ENCODE results near the gene ASXL1.

ASXL1 gene

GRCh38 chr20:32474009-32474716 lies 116.0 kb downstream of the ASXL1 start:
- no peak for TF ChIP-seq CTCF (IDR thresholded peaks at IDR 0.05; ENCODE audit: low read depth, low read length, missing control alignments)
- DNase-seq (ENCODE audit: low read depth), result no peak
- no peak overlapping the region for H3K4me3 ChIP-seq (ENCODE audit: low read depth, low read length)

GRCh38 chr20:32474717-32474966 lies 116.5 kb downstream of the ASXL1 start:
- no peak overlapping the region for H3K4me3 ChIP-seq (ENCODE audit: low read depth, low read length)

GRCh38 chr20:32474967-32475811 lies 117.1 kb downstream of the ASXL1 start:
- no peak for TF ChIP-seq CTCF (IDR thresholded peaks at IDR 0.05; ENCODE audit: low read depth, low read length, missing control alignments)
- DNase-seq (ENCODE audit: low read depth), result no peak
- no peak overlapping the region for H3K4me3 ChIP-seq (ENCODE audit: low read depth, low read length)

More at GRCh38 chr20:32474717-32474966, 116.5 kb downstream of the ASXL1 start:
- TF ChIP-seq CTCF (IDR thresholded peaks at IDR 0.05; ENCODE audit: low read depth, low read length, missing control alignments), result no peak
- no peak for DNase-seq (ENCODE audit: low read depth)

- no peak overlapping the region for H3K4me3 ChIP-seq (ENCODE audit: low read depth, low read length)
- DNase-seq (ENCODE audit: low read depth), result no peak
- no peak for TF ChIP-seq CTCF (IDR thresholded peaks at IDR 0.05; ENCODE audit: low read depth, low read length, missing control alignments)
Measured at GRCh38 chr20:32476684-32477593, 118.8 kb downstream of the ASXL1 start.

- DNase-seq (ENCODE audit: low read depth), result no peak
- no peak for TF ChIP-seq CTCF (IDR thresholded peaks at IDR 0.05; ENCODE audit: low read depth, low read length, missing control alignments)
- H3K4me3 ChIP-seq (ENCODE audit: low read depth, low read length), result no peak overlapping the region
Measured at GRCh38 chr20:32477594-32478512, 119.7 kb downstream of the ASXL1 start.

GRCh38 chr20:32478576-32478975 lies 120.4 kb downstream of the ASXL1 start:
- no peak for DNase-seq (ENCODE audit: low read depth)
- H3K4me3 ChIP-seq (ENCODE audit: low read depth, low read length), result no peak overlapping the region
- no peak for TF ChIP-seq CTCF (IDR thresholded peaks at IDR 0.05; ENCODE audit: low read depth, low read length, missing control alignments)
